HCT116 (cell line): ENCODE data around the gene TGOLN2. TPM values are rescaled to one million over a fixed set of nuclear protein-coding genes. Genes with fewer than 3 reads are reported as not detected.

ENCODE experiments used
- ATAC-seq: fragments of 200-7000 bp; cut with Tn5 transposase; 2 replicates; pipeline ENCODE4 v1.9.1; 2020; ENCODE audit warnings: mild to moderate bottlenecking, moderate library complexity
- BruUV-seq: library from RNA; stranded (reverse); fragments of 400-500 nt; replicated peaks from 2 replicates; lab custom pipeline; 2021; lab: Mats Ljungman, UMichigan
- CTCF ChIA-PET: fragments of 300-600 bp; sonication (Branson Sonifier 250); formaldehyde crosslinking; loops from one replicate; lab custom pipeline; 2021; ENCODE audit warnings: antibody characterized with exemption; lab: Charles Lee
- POLR2A ChIA-PET: fragments of 300-600, 350-600 bp; sonication (Branson Sonifier 250); formaldehyde crosslinking; loops from one replicate; lab custom pipeline; 2021; ENCODE audit warnings: antibody characterized with exemption; lab: Charles Lee
- RAD21 ChIA-PET, 2 experiments: fragments of 300-600 bp; sonication (Branson Sonifier 250); formaldehyde crosslinking; loops; one replicate each; lab custom pipeline; 2023; ENCODE audit warnings: low total read pairs in 2 of 2; ENCODE audit not compliant: uncharacterized antibody in 2 of 2, unreplicated experiment in 2 of 2, low non-redundant PET in 1 of 2; lab: Charles Lee
- DNase-seq: peaks from one replicate; pipeline ENCODE4 v3.0.0-alpha.2; 2010; ENCODE audit warnings: low read depth, low spot score
- H2AFZ ChIP-seq: fragments of 200-600 bp; shearing (Covaris generic), sonication (generic); 2 replicates; pipeline ENCODE4 v1.6.1; 2017; ENCODE audit warnings: low read depth, mixed run types, mixed read lengths, antibody characterized with exemption, low read length; ENCODE audit not compliant: poor library complexity, severe bottlenecking
- H3K27ac ChIP-seq: 2 replicates; pipeline ENCODE4 v1.5.1; 2012; ENCODE audit warnings: low read depth, low read length
- H3K27me3 ChIP-seq: fragments of 200-600 bp; sonication (generic); 2 replicates; pipeline ENCODE4 v1.6.1; 2016; ENCODE audit warnings: mixed run types, low read length, mixed read lengths; ENCODE audit not compliant: insufficient read depth
- H3K36me3 ChIP-seq, 2 experiments: fragments of 200-500 bp in 1 of 2; fragments of 200-600 bp in 1 of 2; sonication (Bioruptor generic) in 1 of 2; sonication (generic) in 1 of 2; 2 replicates each; pipeline versions ENCODE4 v1.5.1 to v1.6.1; 2014 to 2016; ENCODE audit warnings: low read length in 2 of 2, inconsistent platforms in 1 of 2, mixed read lengths in 1 of 2, mixed run types in 1 of 2; ENCODE audit not compliant: insufficient read depth in 2 of 2, control insufficient read depth in 1 of 2
- H3K4me1 ChIP-seq, 2 experiments: fragments of 200-600 bp in 1 of 2; sonication (generic) in 1 of 2; 2 replicates each; pipeline versions ENCODE4 v1.5.1 to v1.6.1; 2012 to 2017; ENCODE audit warnings: low read length in 2 of 2, inconsistent platforms in 1 of 2, mild to moderate bottlenecking in 1 of 2, mixed read lengths in 1 of 2, mixed run types in 1 of 2, moderate library complexity in 1 of 2; ENCODE audit not compliant: insufficient read depth in 2 of 2, control insufficient read depth in 1 of 2
- H3K4me2 ChIP-seq: fragments of 200-600 bp; sonication (generic); 2 replicates; pipeline ENCODE4 v1.6.1; 2017; ENCODE audit warnings: mixed run types, low read length, mixed read lengths
- H3K4me3 ChIP-seq, 2 experiments: fragments of 200-600 bp in 1 of 2; sonication (generic) in 1 of 2; replicated peaks in 1 of 2; 2 replicates each; pipeline ENCODE4 v1.5.1; 2011 to 2016; ENCODE audit warnings: low read length in 2 of 2, control low read depth in 1 of 2, low read depth in 1 of 2, mild to moderate bottlenecking in 1 of 2, mixed read lengths in 1 of 2, mixed run types in 1 of 2
- H3K79me2 ChIP-seq: fragments of 200-600 bp; sonication (generic); 2 replicates; pipeline ENCODE4 v1.6.1; 2017; ENCODE audit warnings: mild to moderate bottlenecking, mixed run types, low read length, moderate library complexity, mixed read lengths; ENCODE audit not compliant: insufficient read depth
- H3K9ac ChIP-seq: fragments of 200-600 bp; sonication (generic); 2 replicates; pipeline ENCODE4 v1.6.1; 2016; ENCODE audit warnings: low read length, mixed read lengths
- H3K9me2 ChIP-seq: fragments of 200-600 bp; sonication (generic), shearing (Covaris generic); 2 replicates; pipeline ENCODE4 v1.6.1; 2017; ENCODE audit warnings: mixed run types, mild to moderate bottlenecking, moderate library complexity; ENCODE audit not compliant: insufficient read depth
- H3K9me3 ChIP-seq, 2 experiments: fragments of 200-500 bp in 1 of 2; fragments of 200-600 bp in 1 of 2; sonication (Bioruptor generic) in 1 of 2; sonication (generic) in 1 of 2; 2 replicates each; pipeline ENCODE4 v1.6.1; 2014 to 2017; ENCODE audit warnings: low read length in 2 of 2, mixed read lengths in 2 of 2, inconsistent platforms in 1 of 2, low read depth in 1 of 2, mild to moderate bottlenecking in 1 of 2, mixed run types in 1 of 2, moderate library complexity in 1 of 2; ENCODE audit not compliant: control insufficient read depth in 1 of 2, insufficient read depth in 1 of 2
- H4K20me1 ChIP-seq: fragments of 200-600 bp; sonication (generic), shearing (Covaris generic); 2 replicates; pipeline ENCODE4 v1.6.1; 2017; ENCODE audit warnings: mixed run types, mild to moderate bottlenecking, moderate library complexity; ENCODE audit not compliant: insufficient read depth
- CBX3 ChIP-seq: IDR thresholded peaks from 2 replicates; pipeline ENCODE4 v1.6.1; 2012; ENCODE audit warnings: low read depth
- CEBPB ChIP-seq: IDR thresholded peaks from 2 replicates; pipeline ENCODE4 v1.6.1; 2012; ENCODE audit warnings: low read depth
- EGR1 ChIP-seq: IDR thresholded peaks from 2 replicates; pipeline ENCODE4 v1.6.1; 2012; ENCODE audit warnings: low read depth
- EZH2phosphoT487 ChIP-seq: fragments of 200-600 bp; IDR thresholded peaks from 2 replicates; pipeline ENCODE4 v1.6.1; 2018; ENCODE audit warnings: antibody characterized with exemption, borderline replicate concordance
- FOSL1 ChIP-seq: IDR thresholded peaks from 2 replicates; pipeline ENCODE4 v1.6.1; 2012; ENCODE audit warnings: low read depth
- JUND ChIP-seq: IDR thresholded peaks from 2 replicates; pipeline ENCODE4 v1.6.1; 2012
- POLR2AphosphoS5 ChIP-seq: IDR thresholded peaks from 2 replicates; pipeline ENCODE4 v1.6.1; 2011; ENCODE audit warnings: mild to moderate bottlenecking, low read depth, low read length, moderate library complexity
- RAD21 ChIP-seq: IDR thresholded peaks from 2 replicates; pipeline ENCODE4 v1.6.1; 2012; ENCODE audit warnings: low read depth, mild to moderate bottlenecking
- SIN3A ChIP-seq: IDR thresholded peaks from 2 replicates; pipeline ENCODE4 v1.6.1; 2012; ENCODE audit warnings: low read depth
- SP1 ChIP-seq: IDR thresholded peaks from 2 replicates; pipeline ENCODE4 v1.6.1; 2012; ENCODE audit warnings: low read depth
- SRF ChIP-seq: IDR thresholded peaks from 2 replicates; pipeline ENCODE4 v1.6.1; 2012; ENCODE audit warnings: low read depth
- TCF7L2 ChIP-seq: IDR thresholded peaks from 2 replicates; pipeline ENCODE4 v1.7.0; 2011; ENCODE audit warnings: borderline replicate concordance, inconsistent platforms; ENCODE audit not compliant: insufficient read depth, insufficient read length; ENCODE audit errors: extremely low read depth
- ZNF274 ChIP-seq: fragments of 200-500 bp; sonication (Bioruptor generic); IDR thresholded peaks from 2 replicates; pipeline ENCODE4 v1.6.1; 2014; ENCODE audit warnings: mild to moderate bottlenecking, low read depth, low read length, inconsistent platforms
- intact Hi-C: fragments of 100-400 bp; cut with micrococcal nuclease; formaldehyde crosslinking; loops from 2 replicates; pipeline ENCODE4 v1.10.0; 2022
- total RNA-seq: library from RNA; stranded (reverse); gene quantifications from one replicate; pipeline ENCODE4 v1.2.1, GENCODE V29; 2021; ENCODE audit not compliant: unreplicated experiment
- TF ChIP-seq, protein P1 (sequence below): IDR thresholded peaks from 2 replicates; pipeline ENCODE4 v1.6.1; 2012
- TF ChIP-seq, protein P2 (sequence below): IDR thresholded peaks from 2 replicates; pipeline ENCODE4 v1.6.1; 2012
- TF ChIP-seq, protein P3 (sequence below): IDR thresholded peaks from 2 replicates; pipeline ENCODE4 v1.6.1; 2011; ENCODE audit warnings: mild to moderate bottlenecking, low read length, moderate library complexity; ENCODE audit not compliant: insufficient replicate concordance; ENCODE audit errors: extremely low read depth

TGOLN2 gene
- total RNA-seq, 1 experiment from 2014 or later = 43.2 TPM

DNA sequence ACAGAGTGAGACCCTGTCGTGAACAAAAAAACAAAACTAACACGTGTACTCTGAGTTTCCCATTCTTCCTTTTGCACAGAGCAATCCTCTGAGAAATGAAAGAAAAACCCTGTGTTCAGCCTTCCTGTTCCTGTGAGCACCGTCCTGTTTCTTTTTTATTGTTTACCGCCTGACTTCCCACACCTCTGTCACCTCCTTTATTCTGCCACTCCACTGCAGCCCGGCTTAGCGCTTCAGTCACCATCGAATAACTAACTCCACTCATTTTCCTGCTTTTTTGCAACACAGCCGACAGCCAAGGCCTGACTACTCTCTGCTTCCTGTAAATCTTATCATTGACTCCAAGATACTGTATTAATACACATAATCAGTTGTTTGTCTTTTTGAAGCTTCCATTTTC is 40.9 kb downstream of the TGOLN2 start:
- Histone ChIP-seq H2AFZ (no peak overlapping the region), H4K20me1 (no peaks in the 10 kb centered on the region), H3K79me2 (no peaks in the 10 kb centered on the region), H3K27me3 (no peaks in the 10 kb centered on the region), H3K4me2 (no peak overlapping the region), H3K36me3 (no peaks in the 10 kb centered on the region), H3K4me1 (peaks cover 11 to 22% of the 10 kb centered on the region in 2 experiments; a peak in 3 of 4 replicates), H3K9me2 (no peaks in the 10 kb centered on the region), H3K9me3 (no peaks in the 10 kb centered on the region), H3K4me3 (no peak overlapping the region), H3K9ac (no peak overlapping the region), H3K27ac (no peak overlapping the region)
- TF ChIP-seq ZNF274 (no peak), SRF (no peak), SP1 (no peak), RAD21 (no peak), TCF7L2 (no peak), POLR2AphosphoS5 (no peak), JUND (no peak), SIN3A (no peak), EGR1 (no peak), CBX3 (no peak), EZH2phosphoT487 (no peak), CEBPB (no peak), FOSL1 (no peak)
- TF ChIP-seq, protein P1, sequence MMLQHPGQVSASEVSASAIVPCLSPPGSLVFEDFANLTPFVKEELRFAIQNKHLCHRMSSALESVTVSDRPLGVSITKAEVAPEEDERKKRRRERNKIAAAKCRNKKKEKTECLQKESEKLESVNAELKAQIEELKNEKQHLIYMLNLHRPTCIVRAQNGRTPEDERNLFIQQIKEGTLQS = no peak
- TF ChIP-seq, protein P2, sequence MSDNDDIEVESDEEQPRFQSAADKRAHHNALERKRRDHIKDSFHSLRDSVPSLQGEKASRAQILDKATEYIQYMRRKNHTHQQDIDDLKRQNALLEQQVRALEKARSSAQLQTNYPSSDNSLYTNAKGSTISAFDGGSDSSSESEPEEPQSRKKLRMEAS = no peak
- TF ChIP-seq, protein P3, sequence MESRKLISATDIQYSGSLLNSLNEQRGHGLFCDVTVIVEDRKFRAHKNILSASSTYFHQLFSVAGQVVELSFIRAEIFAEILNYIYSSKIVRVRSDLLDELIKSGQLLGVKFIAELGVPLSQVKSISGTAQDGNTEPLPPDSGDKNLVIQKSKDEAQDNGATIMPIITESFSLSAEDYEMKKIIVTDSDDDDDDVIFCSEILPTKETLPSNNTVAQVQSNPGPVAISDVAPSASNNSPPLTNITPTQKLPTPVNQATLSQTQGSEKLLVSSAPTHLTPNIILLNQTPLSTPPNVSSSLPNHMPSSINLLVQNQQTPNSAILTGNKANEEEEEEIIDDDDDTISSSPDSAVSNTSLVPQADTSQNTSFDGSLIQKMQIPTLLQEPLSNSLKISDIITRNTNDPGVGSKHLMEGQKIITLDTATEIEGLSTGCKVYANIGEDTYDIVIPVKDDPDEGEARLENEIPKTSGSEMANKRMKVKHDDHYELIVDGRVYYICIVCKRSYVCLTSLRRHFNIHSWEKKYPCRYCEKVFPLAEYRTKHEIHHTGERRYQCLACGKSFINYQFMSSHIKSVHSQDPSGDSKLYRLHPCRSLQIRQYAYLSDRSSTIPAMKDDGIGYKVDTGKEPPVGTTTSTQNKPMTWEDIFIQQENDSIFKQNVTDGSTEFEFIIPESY = no peak
- DNase-seq (no peak), ATAC-seq (no peak)
- no TSS peak for BruUV-seq
- POLR2A ChIA-PET = no interaction called here
- intact Hi-C loops = no loop called here
- RAD21 ChIA-PET = no interaction called here
- CTCF ChIA-PET = interaction anchor here (1.1 to 3.3 kb wide), 3 partner anchors 12 to 220 kb away, joined by 3 to 11 read pairs (median 7); no protein-coding TSS in a partner anchor
